ENCODE measurements around the gene PLXNA4. TPM values are rescaled to one million over a fixed set of nuclear protein-coding genes. Genes with fewer than 3 reads are reported as not detected.

PLXNA4 gene
- polyA plus RNA-seq, 2 of the 4 experiments (the other 2 are of a cell fraction): 0.12 to 0.34 TPM

DNA sequence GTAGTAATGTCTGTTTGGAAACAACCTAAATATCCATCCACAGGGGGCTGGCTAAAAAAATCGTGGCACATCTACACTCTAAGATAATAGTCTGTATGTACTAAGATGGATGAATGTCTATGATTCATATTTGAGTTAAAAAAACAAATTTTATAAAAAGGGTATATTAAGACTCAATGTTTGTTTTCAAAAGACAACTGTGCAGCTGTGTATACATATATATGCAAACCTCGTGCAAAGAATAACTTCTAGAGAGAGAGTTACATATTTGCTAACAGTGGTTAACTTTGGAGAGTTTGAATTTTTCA, 323.5 kb downstream of the PLXNA4 start:
- no peak overlapping the region for H3K4me2 ChIP-seq
- POLR2A ChIA-PET: no interaction called here
- FAIRE-seq (no peak), ATAC-seq (no peak), DNase-seq (ENCODE audit: low read depth in 1 of 2, low spot score in 1 of 2) (no peak)
- TF ChIP-seq JUN (IDR thresholded peaks at IDR 0.05) (no peak), ZFP36 (IDR thresholded peaks at IDR 0.05; ENCODE audit: borderline replicate concordance, partially characterized antibody) (no peak), NFE2L2 (conservative IDR thresholded peaks at IDR 0.05; ENCODE audit: low read length) (no peak), MYC (IDR thresholded peaks at IDR 0.05; ENCODE audit: borderline replicate concordance, low read length) (no peak), JUNB (IDR thresholded peaks at IDR 0.05) (no peak), RAD21 (conservative IDR thresholded peaks at IDR 0.05 in 1 of 2, IDR thresholded peaks at IDR 0.05 in 1 of 2) (no peak), CHD2 (IDR thresholded peaks at IDR 0.05; ENCODE audit: low read length, partially characterized antibody) (no peak), RARB (CRISPR knock-in tag; IDR thresholded peaks at IDR 0.05) (no peak), CHD4 (IDR thresholded peaks at IDR 0.05; ENCODE audit: borderline replicate concordance) (no peak)
- TF ChIP-seq, protein P1, sequence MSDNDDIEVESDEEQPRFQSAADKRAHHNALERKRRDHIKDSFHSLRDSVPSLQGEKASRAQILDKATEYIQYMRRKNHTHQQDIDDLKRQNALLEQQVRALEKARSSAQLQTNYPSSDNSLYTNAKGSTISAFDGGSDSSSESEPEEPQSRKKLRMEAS (IDR thresholded peaks at IDR 0.05): no peak
- TF ChIP-seq, protein P2, sequence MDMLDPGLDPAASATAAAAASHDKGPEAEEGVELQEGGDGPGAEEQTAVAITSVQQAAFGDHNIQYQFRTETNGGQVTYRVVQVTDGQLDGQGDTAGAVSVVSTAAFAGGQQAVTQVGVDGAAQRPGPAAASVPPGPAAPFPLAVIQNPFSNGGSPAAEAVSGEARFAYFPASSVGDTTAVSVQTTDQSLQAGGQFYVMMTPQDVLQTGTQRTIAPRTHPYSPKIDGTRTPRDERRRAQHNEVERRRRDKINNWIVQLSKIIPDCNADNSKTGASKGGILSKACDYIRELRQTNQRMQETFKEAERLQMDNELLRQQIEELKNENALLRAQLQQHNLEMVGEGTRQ (IDR thresholded peaks at IDR 0.05): no peak
- TF ChIP-seq, protein P3, sequence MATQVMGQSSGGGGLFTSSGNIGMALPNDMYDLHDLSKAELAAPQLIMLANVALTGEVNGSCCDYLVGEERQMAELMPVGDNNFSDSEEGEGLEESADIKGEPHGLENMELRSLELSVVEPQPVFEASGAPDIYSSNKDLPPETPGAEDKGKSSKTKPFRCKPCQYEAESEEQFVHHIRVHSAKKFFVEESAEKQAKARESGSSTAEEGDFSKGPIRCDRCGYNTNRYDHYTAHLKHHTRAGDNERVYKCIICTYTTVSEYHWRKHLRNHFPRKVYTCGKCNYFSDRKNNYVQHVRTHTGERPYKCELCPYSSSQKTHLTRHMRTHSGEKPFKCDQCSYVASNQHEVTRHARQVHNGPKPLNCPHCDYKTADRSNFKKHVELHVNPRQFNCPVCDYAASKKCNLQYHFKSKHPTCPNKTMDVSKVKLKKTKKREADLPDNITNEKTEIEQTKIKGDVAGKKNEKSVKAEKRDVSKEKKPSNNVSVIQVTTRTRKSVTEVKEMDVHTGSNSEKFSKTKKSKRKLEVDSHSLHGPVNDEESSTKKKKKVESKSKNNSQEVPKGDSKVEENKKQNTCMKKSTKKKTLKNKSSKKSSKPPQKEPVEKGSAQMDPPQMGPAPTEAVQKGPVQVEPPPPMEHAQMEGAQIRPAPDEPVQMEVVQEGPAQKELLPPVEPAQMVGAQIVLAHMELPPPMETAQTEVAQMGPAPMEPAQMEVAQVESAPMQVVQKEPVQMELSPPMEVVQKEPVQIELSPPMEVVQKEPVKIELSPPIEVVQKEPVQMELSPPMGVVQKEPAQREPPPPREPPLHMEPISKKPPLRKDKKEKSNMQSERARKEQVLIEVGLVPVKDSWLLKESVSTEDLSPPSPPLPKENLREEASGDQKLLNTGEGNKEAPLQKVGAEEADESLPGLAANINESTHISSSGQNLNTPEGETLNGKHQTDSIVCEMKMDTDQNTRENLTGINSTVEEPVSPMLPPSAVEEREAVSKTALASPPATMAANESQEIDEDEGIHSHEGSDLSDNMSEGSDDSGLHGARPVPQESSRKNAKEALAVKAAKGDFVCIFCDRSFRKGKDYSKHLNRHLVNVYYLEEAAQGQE (IDR thresholded peaks at IDR 0.05): no peak
- CTCF ChIA-PET: interaction anchor here (0.6 to 13.1 kb wide), 8 partner anchors 10 to 564 kb away, joined by 3 to 170 read pairs (median 5); no protein-coding TSS in a partner anchor
- peaks cover 24% of the 10 kb centered on the region for H3K4me1 ChIP-seq
- WGBS (ENCODE audit: missing lambda C conversion rate): 1% methylated on average over 2 of the region's 2 CpGs
- H3K27ac ChIP-seq: no peak overlapping the region
- H3K9me3 ChIP-seq: 0 out of 3 replicates have a peak, but pooled peaks cover 3% of the 10 kb centered on the region
- no peak overlapping the region for H3K4me3 ChIP-seq

DNA sequence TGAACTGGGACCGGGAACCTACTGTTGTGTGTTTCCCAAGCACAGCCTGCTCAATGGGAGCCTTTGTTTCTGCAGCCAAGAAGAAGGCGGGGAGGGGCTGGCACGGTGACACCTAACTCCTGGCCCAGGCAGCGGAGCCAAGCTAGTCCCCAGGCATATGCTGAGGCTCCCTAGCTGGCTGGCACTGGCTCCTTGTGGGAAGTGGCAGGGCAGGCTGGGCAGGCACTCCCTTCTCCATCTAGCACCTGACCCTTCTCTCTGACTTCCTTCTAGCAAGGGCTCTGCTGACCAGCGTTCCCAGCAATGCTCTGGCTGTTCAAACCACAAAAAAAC, 325.0 kb downstream of the PLXNA4 start:
- CTCF ChIA-PET: interaction anchor here (0.6 to 13.1 kb wide), 30 partner anchors 9 to 1152 kb away, joined by 3 to 170 read pairs (median 3); no protein-coding TSS in a partner anchor
- Histone ChIP-seq H3K4me2 (peak overlapping the region; percentile 32; the same call in 2 of the 3 replicates), H3K4me1 (peaks cover 24% of the 10 kb centered on the region), H3K9me3 (0 out of 3 replicates have a peak, but pooled peaks cover 3% of the 10 kb centered on the region), H3K4me3 (no peak overlapping the region), H3K27ac (peak overlapping the region; percentile 1 to 22; a peak in 1 of 6 replicates)
- POLR2A ChIA-PET: interaction anchor here (1.0 kb wide), 1 partner anchor 135 kb away, joined by 3 read pairs; no protein-coding TSS in a partner anchor
- no peak for FAIRE-seq
- 35% methylated on average over 3 of the region's 5 CpGs for WGBS (ENCODE audit: missing lambda C conversion rate)
- ATAC-seq: peak; percentile 18 to 30; a peak in 3 of 6 replicates
- peak in 1 of 2 experiments; percentile 17 for DNase-seq (ENCODE audit: low read depth in 1 of 2, low spot score in 1 of 2)
- TF ChIP-seq, protein P2 (IDR thresholded peaks at IDR 0.05): no peak
- TF ChIP-seq, protein P4, sequence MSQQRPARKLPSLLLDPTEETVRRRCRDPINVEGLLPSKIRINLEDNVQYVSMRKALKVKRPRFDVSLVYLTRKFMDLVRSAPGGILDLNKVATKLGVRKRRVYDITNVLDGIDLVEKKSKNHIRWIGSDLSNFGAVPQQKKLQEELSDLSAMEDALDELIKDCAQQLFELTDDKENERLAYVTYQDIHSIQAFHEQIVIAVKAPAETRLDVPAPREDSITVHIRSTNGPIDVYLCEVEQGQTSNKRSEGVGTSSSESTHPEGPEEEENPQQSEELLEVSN (IDR thresholded peaks at IDR 0.05; ENCODE audit: borderline replicate concordance, low read depth): no peak
- TF ChIP-seq FOSB (CRISPR knock-in tag; IDR thresholded peaks at IDR 0.05): no peak
- no peak for TF ChIP-seq TP53 (CRISPR knock-in tag; IDR thresholded peaks at IDR 0.05)
- TF ChIP-seq, protein P5, sequence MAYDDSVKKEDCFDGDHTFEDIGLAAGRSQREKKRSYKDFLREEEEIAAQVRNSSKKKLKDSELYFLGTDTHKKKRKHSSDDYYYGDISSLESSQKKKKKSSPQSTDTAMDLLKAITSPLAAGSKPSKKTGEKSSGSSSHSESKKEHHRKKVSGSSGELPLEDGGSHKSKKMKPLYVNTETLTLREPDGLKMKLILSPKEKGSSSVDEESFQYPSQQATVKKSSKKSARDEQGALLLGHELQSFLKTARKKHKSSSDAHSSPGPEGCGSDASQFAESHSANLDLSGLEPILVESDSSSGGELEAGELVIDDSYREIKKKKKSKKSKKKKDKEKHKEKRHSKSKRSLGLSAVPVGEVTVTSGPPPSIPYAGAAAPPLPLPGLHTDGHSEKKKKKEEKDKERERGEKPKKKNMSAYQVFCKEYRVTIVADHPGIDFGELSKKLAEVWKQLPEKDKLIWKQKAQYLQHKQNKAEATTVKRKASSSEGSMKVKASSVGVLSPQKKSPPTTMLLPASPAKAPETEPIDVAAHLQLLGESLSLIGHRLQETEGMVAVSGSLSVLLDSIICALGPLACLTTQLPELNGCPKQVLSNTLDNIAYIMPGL (CRISPR knock-in tag; IDR thresholded peaks at IDR 0.05; ENCODE audit: borderline replicate concordance): no peak
- no peak for TF ChIP-seq MAFK (IDR thresholded peaks at IDR 0.05; ENCODE audit: partially characterized antibody)
- TF ChIP-seq EP300 (IDR thresholded peaks at IDR 0.05): no peak
- TF ChIP-seq RAD21 (conservative IDR thresholded peaks at IDR 0.05 in 1 of 2, IDR thresholded peaks at IDR 0.05 in 1 of 2): no peak

Measured in A549 (cell line).